Measurements from ENCODE around the gene DGKQ.

Gene DGKQ

GRCh38 chr4:990746-991367, 17.5 kb upstream of the DGKQ start:
- no peak for DNase-seq (ENCODE audit: extremely low read depth, low read depth)
- no peak for TF ChIP-seq CTCF (IDR thresholded peaks at IDR 0.05; ENCODE audit: low read depth, low read length)

GRCh38 chr4:989722-990471, 16.5 kb upstream of the DGKQ start:
- no peak for DNase-seq (ENCODE audit: extremely low read depth, low read depth)
- TF ChIP-seq CTCF (IDR thresholded peaks at IDR 0.05; ENCODE audit: low read depth, low read length), result no peak

GRCh38 chr4:988726-989721, 15.7 kb upstream of the DGKQ start:
- no peak for DNase-seq (ENCODE audit: extremely low read depth, low read depth)
- no peak for TF ChIP-seq CTCF (IDR thresholded peaks at IDR 0.05; ENCODE audit: low read depth, low read length)

GRCh38 chr4:987624-988513, 14.5 kb upstream of the DGKQ start:
- no peak for TF ChIP-seq CTCF (IDR thresholded peaks at IDR 0.05; ENCODE audit: low read depth, low read length)
- no peak for DNase-seq (ENCODE audit: extremely low read depth, low read depth)

GRCh38 chr4:986879-987623, 13.7 kb upstream of the DGKQ start, which contains the start of gene IDUA:
Gene IDUA (plus strand): TSS chr4:987044. CDS start chr4:987085, 41 bp downstream.
- TF ChIP-seq CTCF (IDR thresholded peaks at IDR 0.05; ENCODE audit: low read depth, low read length), result peak; percentile 45
- DNase-seq (ENCODE audit: extremely low read depth, low read depth), result no peak

- no peak for DNase-seq (ENCODE audit: extremely low read depth, low read depth)
- no peak for TF ChIP-seq CTCF (IDR thresholded peaks at IDR 0.05; ENCODE audit: low read depth, low read length)
Observed at GRCh38 chr4:986428-986878, 13.1 kb upstream of the DGKQ start.

Data from AG09319 (cell line).